Measurements from ENCODE around the gene TBC1D13.
"Not testable (repeated sequence)": the region's sequence is repeated elsewhere in the genome, so short reads cannot be mapped to it uniquely, and the experiment has no call there.

The TBC1D13 gene, protein sequence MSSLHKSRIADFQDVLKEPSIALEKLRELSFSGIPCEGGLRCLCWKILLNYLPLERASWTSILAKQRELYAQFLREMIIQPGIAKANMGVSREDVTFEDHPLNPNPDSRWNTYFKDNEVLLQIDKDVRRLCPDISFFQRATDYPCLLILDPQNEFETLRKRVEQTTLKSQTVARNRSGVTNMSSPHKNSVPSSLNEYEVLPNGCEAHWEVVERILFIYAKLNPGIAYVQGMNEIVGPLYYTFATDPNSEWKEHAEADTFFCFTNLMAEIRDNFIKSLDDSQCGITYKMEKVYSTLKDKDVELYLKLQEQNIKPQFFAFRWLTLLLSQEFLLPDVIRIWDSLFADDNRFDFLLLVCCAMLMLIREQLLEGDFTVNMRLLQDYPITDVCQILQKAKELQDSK

DNA sequence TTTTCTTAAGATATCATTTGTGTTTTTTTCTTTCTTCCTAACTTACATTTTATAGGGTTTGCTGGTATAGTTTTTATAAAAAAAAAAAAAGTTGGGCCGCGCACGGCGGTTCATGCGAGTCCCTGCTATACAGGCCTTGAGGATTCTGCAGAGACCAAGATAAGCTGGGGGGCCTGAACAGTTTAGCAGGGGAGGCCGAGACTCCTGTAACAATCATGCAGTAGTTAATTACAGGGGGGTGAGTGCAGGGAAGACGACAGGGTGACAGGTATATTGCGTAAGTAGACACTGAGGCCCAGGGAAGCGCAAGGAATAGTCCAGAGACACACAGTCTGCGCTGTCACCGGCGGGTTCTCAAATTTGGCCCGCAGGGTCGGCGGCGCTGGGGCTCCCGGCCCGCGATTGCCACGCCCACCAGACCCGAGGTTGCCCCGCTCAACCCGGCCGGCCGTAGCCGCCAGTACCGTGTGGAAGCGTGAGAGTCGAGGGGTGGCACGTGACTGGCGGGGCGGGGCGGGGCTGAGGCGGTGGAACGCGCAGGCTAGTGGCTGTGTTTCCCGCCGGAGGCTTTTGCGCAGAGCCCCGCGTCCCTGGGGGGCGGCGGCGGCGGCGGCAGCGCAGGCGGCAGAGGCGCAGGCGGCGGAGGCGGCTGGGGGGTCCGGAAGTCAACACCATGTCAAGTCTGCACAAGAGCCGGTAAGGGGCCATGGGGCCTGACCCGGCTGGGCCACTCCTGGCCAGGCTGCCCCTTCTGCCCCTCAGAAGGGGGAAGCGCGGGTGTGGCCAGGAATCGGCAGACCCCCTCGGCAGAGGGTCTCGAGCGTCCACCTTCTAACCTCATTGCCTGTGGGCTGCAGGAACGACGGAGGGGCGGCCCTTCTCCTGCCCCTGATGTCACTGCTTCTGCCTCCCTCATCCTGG is at the start of gene TBC1D13:
TSS of gene TBC1D13 (plus strand) at position 573 of the 921 bp plus-strand sequence. CDS start at position 674, 101 bp downstream.
- DNase-seq: peak; percentile 92 to 94

DNA sequence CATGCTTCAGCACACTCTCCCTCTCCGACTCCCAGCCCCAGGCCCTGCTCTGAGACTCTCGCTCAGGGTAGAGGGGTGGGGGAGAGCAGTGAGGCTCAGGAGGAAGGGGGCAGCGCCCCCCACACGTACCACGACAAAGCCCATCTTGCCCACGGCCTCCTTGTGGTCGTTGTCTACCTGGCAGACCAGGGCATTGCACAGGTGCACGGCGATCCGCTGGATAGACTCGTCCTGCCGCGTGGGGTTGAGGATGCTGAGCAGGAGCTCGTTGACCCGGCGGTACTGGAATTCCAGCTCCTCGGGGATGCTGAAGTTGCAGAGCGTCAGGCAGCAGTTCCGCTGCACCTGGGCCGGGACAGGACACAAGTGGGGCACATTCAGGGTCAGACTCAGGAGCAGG is 44.7 kb upstream of the TBC1D13 start:
- no peak for DNase-seq

DNA sequence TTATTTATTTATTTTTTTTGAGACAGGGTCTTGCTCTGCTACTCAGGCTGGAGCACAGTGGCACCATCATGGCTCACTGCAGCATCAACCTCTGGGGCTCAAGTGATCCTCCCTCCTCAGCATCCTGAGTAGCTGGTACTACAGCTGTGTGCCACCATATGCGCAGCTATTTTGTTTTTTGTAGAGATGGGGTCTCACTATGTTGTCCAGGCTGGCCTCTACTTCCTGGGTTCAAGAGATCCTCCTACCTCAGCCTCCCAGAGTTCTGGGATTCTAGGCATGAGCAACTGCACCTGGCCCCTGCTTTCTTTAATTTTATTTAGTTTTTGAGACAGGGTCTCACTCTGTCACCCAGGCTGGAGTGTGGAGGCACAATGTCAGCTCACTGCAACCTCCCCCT is 43.6 kb upstream of the TBC1D13 start:
- no peak for DNase-seq

DNA sequence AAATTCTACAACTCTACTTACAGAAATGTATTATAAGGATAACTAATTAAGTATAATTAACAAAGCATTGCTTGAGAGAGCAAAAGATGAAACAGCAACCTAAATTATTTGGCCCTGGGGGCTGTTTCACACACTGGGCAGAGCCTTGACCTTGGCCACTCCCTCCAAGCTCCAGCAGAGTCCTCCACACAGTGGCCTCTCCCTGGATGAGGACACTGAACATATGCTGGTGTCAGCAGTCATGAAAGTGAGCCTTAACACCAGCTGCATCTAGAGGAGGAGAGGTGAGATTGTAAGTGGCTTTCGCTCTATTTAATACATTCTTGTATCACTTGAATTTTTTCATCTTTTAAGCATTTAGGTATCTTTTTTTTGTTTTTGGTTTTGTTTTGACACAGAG is 39.8 kb upstream of the TBC1D13 start:
- DNase-seq: no peak

DNA sequence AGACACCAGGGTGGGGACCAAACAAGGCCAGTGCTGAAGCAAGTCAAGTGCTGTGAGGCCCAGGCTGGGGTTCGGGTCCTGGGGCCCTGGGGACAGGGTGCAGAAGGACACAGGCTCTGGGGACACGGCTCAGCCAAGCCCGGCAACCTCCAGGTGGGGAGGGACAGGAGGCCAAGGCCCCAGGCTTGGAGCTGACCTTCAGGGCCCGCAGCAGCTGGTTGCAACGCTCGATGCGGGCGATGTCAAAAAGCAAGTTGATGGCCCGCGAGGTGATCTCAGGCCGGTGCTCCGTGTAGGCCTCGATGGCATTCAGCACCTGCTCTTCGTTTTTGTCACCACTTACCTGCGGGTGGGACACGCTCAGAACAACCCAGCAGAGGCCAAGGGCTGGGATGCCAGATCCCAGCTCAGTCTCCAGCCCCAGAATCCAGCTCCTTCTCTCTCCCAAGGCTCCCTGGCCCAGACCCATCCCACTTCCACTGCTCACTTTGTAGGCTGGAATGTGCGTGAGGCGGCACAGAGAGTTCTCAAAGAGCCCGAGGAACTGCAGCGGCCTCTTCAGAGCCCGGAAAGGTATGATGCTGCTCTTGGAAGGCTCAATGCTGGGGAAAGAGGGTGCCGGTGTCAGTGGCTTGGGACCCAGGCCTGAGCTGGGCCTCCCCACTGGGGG is 36.0 kb upstream of the TBC1D13 start:
- no peak for DNase-seq

DNA sequence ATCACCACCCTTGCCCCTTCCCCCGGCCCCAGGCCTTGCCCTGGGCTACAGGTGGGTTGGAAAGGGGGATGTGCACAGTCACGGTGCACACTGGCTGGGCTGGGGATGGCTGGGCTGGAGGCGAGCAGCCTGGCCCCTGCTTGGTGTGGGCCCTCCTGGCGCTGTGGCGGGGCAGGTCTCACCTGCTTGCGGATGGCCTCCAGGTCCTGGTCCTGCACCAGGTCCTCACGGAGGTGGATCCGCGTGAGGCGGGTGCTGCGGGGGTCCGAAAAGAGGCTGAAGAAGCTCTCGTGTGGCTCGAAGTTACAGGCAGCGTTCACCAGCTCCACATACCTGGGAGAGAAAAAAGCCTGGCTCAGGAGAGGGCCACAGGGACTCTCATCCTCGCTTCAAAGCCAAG is 33.4 kb upstream of the TBC1D13 start:
- no peak for DNase-seq

DNA sequence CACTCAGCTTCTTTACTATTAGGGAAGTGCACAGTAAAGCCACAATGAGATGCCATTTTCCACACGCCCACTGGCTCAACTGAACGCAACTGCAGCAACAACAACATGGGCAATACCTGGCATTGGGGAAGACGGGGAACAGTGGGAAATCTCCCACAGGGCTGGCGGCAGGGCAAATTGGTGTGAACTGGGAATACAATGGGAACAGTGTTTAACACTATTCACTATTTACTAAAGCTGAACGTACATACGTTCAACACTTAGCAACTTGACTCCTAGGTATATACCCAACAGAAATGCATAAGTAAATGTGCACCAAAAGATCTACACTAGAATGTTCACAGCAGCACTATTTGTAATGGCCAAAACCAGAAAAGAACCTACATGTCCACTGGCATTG is 29.5 kb upstream of the TBC1D13 start:
- no peak for DNase-seq

DNA sequence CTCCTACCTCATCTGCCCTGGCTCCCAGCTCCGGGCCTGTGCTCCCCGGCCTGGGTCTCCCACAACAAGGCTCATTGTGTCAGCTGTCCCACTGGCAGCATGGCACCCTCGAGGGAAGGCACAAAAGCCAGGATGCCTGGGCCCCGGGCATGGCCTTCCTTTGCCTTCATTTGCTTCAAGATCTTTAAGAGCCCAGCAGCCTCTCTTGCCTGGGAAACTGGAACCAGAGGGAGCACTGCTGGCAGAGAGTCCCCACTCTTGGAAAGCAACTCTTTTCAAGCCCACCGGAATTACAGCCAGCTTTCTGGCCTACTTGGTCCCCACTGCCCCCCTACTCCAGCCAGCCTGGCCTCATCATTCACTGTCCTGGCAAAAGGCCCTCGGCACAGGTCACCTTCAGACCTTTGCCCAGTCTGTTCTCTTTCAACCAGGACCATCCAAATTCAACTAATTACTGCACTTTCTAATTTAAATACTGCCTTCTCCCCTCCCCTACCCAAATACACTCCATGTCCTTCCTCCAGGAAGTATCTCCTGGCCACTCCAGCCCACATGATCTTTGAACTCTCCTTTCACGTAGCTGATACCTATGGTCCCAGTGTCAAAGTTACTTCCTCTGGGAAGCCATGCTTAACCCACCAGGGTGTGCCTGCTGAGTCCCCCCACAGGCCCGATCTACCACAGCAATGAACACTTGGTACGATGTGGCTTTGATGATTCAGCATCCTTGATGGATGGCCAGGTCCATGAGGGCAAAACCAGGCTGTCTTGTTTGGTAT is 24.2 kb upstream of the TBC1D13 start:
- no peak for DNase-seq

DNA sequence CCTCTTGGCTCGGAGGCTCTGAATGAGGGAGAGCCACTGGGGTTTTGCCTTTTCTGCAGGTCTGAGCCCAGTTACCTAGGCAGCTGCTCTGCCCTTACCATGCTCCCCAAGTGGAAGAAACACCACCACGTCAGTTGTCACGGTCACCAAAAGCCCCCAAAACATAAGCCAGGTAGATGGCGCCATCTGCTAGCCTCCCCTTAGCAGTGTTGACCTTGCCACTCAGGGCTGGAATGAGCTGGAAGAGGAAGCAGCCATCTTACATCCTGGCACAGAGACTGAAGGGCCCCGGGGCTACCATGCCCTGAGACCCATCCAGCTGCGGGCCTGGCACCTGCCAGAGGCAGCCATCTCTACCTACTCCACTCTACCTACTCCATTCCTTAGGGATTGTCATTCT is 22.7 kb upstream of the TBC1D13 start:
- DNase-seq: no peak

DNA sequence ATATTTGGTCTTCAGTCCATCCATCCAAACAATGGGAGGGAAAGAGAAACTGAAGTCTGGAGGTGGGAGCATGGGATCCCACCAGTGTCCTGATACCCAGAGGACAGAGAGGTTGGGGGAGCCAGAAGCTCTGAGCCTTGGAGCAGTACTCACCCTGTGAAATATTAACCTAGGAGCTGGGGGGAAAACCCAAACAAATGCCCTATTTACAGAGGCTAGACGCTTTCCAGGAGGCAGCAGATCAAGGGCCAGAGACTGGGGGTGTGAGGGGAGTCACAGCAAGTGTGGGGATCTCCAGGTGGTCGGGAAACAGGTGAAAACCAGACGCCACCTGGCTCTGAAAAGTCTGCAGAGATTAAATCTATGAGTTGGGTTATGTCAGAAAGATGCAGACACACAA is 21.6 kb upstream of the TBC1D13 start:
- DNase-seq: no peak

DNA sequence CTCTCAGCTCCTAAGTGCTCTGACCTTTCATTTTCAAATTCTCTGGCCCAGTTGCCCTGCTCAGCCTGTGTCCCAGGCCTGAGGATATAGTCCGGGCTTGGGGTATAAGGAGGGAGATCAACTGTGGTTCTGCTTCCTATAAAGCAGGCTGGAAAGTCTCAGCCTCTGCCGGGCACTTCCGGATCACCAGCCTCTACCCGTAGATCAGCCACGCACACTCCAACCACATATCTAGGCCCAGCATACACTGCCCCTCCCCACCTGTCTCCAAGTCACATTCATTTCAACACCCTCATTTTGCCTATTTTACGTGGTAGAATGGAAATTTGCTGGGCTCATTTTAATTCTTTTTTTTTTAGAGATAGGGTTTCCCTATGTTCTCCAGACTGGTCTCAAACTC is 18.4 kb upstream of the TBC1D13 start:
- no peak for DNase-seq

DNA sequence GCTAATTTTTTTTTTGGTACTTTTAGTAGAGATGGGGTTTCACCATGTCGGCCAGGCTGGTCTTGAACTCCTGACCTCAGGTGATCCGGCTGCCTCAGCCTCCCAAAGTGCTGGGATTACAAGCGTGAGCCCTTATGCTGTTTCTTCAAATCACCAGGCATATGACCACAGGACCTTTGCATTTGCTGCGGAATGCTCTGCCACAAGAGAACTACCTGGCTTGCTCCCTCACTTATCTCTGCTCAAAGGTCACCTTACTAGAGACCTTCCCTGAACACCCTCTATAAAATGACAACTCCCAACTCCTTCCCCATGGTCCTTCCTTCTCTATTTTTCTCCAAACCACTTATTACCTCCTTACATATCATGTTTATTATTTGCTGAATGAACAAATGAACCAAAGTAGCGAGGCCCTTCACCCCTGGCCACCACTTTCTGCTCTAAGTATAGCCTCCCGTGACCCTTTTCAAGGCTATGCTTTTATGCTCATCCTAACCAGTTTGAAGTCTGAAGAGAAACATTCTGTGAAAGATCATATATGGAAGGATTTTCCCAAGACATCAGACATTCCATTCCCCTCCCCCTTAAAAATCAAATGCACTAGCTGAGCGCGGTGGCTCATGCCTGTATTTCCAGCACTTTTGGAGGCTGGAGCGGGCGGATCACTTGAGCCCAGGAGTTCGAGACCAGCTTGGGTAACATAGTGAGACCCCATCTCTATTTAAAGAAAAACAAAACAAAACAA is 16.6 kb upstream of the TBC1D13 start:
- DNase-seq: no peak

DNA sequence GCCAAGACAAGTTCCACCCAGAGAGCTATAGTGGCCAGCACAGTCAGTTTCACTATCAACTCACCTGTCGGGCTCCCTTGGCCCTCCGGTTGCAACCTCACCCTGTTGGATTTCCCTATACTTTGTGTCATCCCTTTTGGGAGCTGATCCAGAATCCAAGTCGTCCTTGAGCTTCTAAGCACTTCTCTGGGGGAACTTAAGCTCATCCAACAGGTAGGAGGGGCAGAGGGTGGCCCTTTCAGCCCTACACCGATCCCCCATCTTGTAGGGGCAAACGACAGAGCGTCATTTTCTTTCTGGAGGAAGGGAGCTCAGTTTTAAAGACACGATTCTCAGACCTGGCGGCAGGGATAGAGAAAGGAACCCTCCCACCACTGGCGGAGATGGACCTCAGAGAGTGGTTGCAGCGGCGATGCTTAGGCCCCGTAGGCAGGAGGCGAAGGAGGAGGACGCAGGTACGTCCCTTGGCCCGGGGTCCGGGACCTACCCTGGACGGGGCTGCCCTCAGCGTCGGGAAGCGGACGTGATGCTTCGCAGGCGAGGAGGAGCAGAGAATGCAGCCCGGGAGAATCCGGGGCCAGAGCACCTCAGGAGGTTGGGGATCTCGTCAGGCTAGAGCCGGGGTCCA is 15.8 kb upstream of the TBC1D13 start:
- DNase-seq: no peak

DNA sequence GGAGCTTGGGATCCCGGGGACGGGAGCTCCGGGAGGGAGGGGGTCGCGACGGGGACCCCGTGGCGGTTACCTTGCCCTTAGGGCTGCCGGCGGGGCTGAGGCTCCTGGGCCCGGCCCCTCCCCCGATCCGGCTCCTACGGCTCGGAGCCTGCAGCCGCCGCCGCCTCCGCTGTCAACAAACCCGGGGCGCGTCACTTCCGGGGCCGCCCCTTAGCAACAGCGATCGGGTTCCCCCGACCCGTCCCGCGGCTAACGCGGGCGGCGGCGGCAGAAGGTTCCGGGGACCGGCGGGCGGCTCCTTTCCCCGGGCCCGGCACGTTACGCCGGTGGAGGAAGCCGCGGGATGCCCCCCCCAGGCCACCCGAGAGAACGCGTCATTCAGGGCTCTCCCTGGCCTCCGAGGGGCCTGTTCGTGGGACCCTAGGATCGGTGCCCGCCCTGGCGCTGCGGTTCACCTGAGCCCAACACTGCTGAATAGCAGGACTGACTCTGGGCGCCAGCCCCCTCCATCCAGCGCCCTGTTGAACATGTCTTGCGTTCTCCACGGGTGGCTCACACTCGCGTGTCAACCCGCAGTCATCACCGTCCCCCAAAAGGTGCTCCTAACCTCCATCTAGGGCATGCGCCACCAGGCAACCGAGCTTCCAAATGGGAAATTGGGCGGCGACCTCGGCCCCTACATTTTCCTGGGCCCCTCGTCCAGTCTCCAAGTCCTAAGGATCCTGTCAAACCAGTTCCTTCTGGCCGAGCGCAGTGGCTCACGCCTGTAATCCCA is 15.1 kb upstream of the TBC1D13 start, which contains the start of gene ZER1:
TSS of gene ZER1 (minus strand) at position 183 of the 775 bp plus-strand sequence. CDS start 16,362 bp downstream, outside the sequence.
- DNase-seq: peak; percentile 95 to 96

DNA sequence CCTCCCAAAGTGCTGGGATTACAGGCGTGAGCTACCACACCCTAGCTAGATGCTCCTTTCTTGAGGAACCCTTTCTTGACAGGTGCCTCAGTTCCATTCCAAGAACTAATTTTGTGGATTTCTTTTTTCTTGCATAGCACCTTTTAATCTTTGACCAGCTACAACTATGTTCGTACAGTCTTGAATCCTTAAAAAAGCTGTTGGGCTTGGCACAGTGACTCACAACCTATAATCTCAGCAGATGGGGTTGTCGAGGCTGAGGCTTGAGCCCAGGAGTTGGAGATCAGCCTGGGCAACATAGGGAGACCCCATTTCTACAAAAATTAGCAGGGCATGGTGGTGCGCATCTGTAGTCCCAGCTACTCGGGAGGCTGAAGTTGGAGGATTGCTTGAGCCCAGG is 14.0 kb upstream of the TBC1D13 start:
- no peak for DNase-seq

DNA sequence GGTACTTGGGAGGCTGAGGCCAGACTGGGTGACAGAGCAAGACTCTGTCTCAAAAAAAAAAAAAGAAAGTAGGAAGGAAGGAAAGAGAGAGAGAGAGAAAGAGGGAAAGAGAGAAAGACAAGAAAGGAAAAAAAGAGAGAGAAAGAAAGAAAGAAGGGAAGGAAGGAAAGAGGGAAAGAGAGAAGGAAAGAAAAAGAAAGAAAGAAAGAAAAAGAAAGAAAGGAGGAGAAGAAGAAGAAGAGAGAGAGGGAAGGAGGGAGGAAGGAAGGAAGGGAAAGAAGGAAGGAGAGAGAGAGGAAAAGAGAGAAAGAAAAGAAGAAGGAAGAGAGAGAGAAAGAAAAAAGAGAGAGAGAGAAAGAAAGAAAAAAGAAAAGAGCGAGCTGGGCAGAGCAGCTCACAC is 12.2 kb upstream of the TBC1D13 start:
- DNase-seq: no peak

DNA sequence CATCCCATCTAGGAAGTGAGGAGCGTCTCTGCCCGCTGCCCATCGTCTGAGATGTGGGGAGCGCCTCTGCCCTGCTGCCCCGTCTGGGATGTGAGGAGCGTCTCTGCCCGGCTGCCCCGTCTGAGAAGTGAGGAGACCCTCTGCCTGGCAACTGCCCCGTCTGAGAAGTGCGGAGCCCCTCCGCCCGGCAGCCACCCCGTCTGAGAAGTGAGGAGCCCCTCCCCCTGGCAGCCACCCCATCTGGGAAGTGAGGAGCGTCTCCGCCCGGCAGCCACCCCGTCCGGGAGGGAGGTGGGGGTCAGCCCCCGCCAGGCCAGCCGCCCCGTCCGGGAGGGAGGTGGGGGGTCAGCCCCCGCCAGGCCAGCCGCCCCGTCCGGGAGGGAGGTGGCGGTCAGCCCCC is 7.0 kb upstream of the TBC1D13 start:
- DNase-seq: not testable (repeated sequence)

DNA sequence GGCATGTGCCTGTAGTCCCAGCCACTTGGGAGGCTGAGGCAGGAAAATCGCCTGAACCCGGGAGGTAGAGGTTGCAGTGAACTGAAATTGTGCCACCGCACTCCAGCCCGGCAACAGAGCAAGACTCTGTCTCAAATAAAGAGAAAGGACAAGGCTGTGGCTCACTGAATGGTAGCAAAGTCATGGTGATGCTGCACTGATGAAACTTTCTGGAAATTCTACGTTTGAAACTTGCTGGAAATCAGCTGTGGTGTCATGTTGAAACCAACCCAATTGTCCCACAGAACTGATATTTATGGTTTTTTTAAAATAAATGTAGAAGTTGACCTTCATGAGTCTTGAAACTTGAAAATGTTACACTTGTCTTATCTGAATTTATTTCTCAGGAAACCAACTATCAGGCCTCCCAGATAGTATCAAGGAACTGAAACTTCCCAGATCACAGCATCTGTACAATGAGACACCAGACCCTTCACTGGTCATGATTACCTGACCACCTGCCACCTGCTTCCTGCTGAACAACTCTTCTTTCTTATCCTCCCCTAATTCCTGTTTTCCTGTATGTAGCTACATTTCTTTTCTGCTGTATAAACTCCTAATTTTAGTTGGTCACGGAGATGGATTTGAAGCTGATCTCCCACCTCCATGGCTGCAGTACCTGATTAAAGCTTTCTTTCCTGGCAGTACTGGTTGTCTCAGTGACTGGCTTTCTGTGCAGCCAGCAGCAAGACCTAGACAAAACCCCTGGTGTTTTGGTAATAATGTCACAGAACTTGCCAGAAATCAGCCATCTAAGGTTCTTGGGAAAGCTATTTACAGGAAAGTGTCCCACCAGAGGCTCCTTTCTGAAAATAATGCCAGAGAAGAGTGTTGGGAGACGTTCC is 5.6 kb upstream of the TBC1D13 start:
- no peak for DNase-seq

DNA sequence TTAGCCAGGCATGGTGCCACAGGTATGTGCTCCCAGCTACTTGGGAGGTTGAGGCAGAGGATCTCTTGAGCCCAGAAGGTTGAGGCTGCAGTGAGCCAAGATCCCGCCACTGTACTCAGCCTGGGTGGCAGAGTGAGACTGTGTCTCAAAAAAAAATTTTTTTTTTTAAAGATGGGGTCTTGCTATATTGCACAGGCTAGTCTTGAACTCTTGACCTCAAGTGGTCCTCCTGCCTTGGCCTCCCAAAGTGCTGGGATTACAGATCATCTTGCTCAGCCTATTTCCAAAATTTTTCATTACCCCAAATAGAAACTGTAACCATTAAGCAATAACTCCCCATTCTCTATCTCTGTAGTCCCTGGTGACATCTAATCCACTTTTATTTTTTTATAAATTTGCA is 4.4 kb upstream of the TBC1D13 start:
- no peak for DNase-seq

All from activated T-cell treated with anti-CD3 and anti-CD28 coated beads, Interleukin-2, amount 50 U/mL, for 48 hours (primary cell).